Stimulated activated CD8-positive, alpha-beta memory T cell treated with anti-CD3 and anti-CD28 coated beads, Interleukin-12 subunit alpha, Interleukin-12 subunit beta, amount 100 ng/mL, for 4 hours (primary cell): Measurements from ENCODE around the gene RAB43.
"Not testable (repeated sequence)": the region's sequence is repeated elsewhere in the genome, so short reads cannot be mapped to it uniquely, and the experiment has no call there.

Source experiments
- DNase-seq: peaks from one replicate; pipeline ENCODE4 v3.0.0-alpha.2; 2020; ENCODE audit warnings: low read depth

The RAB43 gene

GRCh38 chr3:129121016-129121791, 400 bp downstream of the RAB43 start:
- peak; percentile 61 for DNase-seq

DNA sequence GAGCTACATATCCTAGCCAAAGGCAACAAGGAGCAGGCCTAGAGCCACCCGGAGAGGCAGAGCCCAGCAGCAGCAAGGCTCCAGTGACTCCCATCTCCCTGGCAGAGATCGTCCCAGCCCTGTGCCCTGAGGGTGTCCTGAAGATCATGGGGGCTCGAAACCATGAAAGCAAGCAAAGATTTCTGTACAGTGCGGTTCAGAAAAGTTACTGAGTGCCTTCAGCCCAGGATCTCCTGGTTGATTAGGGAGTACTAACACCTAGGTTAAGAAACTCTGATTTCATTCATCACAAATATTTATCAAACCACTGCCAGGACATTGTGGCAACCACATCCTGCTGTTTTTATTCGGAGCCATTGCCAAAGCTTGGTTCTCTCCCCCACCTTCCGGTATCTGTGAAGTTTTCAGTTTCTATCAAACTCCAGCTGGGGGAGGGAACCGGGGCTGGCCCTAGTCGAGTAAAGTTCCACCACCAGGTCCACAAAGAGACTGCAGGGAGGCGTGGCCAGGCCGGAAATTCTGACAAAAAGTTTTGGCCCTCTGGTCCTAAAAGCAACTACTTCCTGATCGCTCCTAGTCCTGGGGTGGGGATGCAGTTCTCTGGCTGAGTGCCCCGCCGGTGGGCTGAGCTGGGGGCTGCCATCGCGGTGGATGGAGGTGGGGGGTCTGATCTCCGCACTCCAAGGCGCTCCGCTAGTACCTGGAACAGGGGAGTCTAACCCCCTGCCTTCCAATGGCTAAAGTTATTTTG, 1.2 kb downstream of the RAB43 start:
- peak; percentile 75 for DNase-seq

- no peak for DNase-seq
Observed at GRCh38 chr3:129119365-129120100, 2.1 kb downstream of the RAB43 start.

GRCh38 chr3:129118745-129119144, 2.9 kb downstream of the RAB43 start:
- DNase-seq = no peak

DNA sequence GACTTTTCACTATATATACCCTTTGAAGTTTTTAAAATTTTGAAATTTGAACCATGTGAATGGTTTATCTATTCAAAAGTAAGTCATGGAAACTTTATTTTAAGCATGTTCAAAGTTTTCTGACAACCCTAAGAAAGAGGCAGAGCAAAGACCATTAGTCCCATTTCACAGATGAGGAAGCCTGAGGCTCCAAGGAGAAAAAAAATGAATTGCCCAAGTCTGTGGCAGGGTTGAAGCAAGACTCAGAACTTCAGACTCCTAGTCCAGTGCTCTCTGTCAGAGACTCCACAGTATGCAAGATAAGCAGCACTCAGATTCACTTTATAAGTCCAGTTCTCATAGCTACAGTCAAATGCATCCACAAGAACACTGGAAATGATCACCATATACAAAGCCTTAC, 4.5 kb downstream of the RAB43 start:
- DNase-seq = no peak

GRCh38 chr3:129116482-129116946, 5.1 kb downstream of the RAB43 start:
- DNase-seq = no peak

GRCh38 chr3:129114455-129114854, 7.1 kb downstream of the RAB43 start:
- no peak for DNase-seq

DNA sequence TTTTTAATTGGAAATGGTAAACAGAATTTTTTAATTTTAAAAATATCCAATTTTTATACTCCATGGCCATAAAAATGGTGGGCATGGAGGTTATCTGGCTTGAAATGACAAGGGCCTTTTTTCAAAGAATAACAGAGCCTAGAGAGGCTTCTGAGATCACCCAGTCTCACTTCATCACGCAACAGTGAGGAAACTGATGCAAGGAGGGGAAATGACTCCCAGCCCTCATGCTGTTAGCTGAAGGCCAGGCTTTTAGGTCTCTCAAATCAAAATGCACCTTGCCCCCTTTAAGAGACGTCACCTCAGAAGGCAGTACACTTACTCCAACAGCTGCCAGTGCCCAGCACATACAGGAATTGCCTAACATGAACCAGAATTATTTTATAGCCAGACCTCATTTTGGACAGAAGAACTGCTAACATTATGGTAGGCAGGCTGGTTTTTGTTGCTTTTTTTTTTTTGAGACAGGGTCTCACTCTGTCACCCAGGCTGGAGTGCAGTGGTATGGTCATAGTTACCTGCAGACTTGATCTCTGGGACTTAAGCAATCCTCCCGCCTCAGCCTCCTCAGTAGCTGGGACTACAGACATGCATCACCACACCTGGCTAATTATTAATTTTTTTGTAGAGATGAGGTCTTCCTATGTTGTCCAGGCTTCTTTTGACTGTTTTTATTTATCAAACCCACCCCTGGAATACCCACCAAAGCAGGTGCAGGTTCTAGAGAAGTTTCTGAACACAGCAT, 9.1 kb downstream of the RAB43 start:
- no peak for DNase-seq

DNA sequence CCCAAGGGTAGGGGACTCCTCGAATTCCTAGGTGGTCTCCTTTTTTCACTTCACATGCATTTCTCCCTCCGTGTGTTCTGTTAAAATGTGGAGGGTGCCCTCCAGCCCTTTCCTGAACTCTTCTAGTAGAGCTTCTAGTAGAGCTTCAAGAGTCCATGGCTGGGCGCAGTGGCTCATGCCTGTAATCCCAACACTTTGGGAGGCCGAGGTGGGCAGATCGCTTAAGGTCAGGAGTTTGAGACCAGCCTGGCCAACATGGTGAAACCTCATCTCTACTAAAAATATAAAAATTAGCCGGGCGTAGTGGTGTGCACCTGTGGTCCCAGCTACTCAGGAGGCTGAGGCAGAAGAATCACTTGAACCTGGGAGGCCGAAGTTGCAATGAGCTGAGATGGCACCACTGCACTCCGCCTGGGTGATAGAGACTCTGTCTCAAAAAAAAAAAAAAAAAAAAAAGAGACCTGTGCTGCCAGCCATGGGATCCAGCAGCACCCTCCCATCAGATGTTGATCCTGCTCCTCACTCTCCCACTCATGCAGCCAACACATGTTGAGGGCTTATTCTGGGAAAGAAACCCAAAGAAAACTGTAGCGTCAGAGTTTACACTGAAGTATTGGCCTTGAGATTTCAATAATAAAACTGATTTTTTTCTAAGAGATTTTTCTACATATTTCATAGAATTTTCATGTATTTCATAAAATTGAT, 10.4 kb downstream of the RAB43 start:
- DNase-seq = not testable (repeated sequence)

- DNase-seq = no peak
Observed at GRCh38 chr3:129107793-129108192, 13.8 kb downstream of the RAB43 start.

DNA sequence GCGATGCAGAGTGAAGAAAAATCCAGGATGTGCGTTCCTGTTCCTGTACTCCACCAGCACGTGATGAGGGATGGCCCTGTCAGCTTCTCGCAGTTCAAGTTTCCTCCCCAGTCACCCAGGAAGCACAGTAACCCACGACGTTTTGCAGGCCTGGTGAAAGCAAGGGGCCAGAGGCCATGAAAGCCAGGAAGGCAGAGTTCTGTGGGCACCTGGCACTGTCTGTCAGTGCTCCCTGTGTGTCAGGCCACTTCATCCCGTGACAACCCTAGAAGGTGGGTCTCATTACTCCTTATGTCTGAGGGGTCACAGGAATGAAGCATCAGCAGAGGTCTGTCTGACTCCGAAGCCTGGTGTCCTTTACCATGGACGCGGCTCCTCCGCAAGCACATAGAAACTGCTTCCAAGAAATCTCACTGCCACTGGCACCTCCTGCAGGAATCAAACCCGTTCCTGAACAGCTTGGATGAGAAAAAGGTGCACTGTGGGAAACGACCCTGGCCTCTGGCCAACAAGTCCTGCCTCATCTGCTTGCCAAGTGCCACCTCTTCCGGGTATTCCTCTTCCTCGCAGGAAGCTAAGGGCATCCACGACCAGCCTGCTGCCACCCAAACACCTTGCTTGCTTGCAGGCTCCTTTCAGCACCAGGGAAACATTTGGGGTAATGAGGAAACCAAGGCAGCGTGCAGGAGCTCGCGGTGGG, 14.6 kb downstream of the RAB43 start:
- DNase-seq = no peak

- DNase-seq = no peak
Observed at GRCh38 chr3:129106320-129106719, 15.3 kb downstream of the RAB43 start.

- no peak for DNase-seq
Observed at GRCh38 chr3:129105862-129106261, 15.7 kb downstream of the RAB43 start.

DNA sequence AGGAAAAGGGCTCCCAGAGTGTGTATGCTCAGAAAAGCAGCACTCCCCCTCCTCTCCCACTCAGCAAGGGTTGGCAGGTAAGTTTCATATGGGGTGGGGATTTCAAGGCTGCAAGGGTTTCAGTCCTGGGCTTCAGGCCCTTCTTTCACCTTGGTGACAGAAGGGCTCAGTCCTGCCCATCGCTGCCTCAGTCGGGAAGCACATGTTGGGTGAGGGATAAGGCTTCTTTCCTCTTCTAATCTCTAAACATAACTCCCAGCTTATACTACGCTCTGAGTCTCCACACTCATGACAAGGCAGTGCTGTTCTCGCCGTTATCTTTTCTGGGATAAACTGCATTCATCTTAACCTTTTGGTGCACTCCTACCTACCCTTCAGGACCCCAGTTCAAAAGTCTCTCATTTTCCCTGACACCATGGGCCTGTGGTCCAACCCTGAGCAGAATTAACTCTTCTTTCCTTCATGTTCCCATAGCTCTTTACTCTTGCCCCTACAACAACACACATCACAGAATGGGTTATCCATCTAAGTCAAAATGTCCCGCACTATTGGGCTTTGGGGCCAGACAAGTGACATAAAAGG, 17.0 kb downstream of the RAB43 start:
- DNase-seq = no peak

- no peak for DNase-seq
Observed at GRCh38 chr3:129104051-129104450, 17.6 kb downstream of the RAB43 start.

DNA sequence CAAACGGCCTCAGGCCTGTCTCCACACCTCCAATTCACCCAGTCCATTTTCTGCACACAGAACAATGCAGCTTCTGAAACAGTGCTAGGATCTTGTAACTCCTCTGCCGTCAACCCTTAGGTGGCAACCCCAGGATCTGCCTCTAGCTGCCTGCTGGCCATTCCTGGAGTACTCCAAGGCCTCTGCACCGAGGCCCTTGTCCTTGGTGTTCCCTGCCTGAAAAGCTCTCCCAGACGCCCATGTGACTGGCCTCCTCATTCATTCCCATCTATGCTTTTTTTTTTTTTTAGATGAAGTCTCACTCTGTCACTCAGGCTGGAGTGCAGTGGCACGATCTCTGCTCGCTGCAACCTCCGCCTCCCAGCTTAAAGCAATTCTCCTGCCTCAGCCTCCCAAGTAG, 18.3 kb downstream of the RAB43 start:
- DNase-seq = no peak

- DNase-seq = no peak
Observed at GRCh38 chr3:129101370-129102138, 20.1 kb downstream of the RAB43 start.

GRCh38 chr3:129100274-129100673, 21.3 kb downstream of the RAB43 start:
- DNase-seq = no peak

- DNase-seq = no peak
Observed at GRCh38 chr3:129095285-129095684, 26.3 kb downstream of the RAB43 start.

- DNase-seq = not testable (repeated sequence)
Observed at GRCh38 chr3:129088312-129088711, 33.3 kb downstream of the RAB43 start.
